ENCODE results near the gene BRCC3.
A peak's percentile ranks its signal among the peaks of the same experiment; 100 is the strongest.

- TF ChIP-seq, protein P1, sequence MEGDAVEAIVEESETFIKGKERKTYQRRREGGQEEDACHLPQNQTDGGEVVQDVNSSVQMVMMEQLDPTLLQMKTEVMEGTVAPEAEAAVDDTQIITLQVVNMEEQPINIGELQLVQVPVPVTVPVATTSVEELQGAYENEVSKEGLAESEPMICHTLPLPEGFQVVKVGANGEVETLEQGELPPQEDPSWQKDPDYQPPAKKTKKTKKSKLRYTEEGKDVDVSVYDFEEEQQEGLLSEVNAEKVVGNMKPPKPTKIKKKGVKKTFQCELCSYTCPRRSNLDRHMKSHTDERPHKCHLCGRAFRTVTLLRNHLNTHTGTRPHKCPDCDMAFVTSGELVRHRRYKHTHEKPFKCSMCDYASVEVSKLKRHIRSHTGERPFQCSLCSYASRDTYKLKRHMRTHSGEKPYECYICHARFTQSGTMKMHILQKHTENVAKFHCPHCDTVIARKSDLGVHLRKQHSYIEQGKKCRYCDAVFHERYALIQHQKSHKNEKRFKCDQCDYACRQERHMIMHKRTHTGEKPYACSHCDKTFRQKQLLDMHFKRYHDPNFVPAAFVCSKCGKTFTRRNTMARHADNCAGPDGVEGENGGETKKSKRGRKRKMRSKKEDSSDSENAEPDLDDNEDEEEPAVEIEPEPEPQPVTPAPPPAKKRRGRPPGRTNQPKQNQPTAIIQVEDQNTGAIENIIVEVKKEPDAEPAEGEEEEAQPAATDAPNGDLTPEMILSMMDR (IDR thresholded peaks at IDR 0.05) = peak; percentile 87
- TF ChIP-seq TCF7L2 (IDR thresholded peaks at IDR 0.05; ENCODE audit: low read depth, low read length) = no peak
- TF ChIP-seq POLR2AphosphoS5 (IDR thresholded peaks at IDR 0.05; ENCODE audit: low read depth, low read length) = no peak
- TF ChIP-seq SIN3A (IDR thresholded peaks at IDR 0.05; ENCODE audit: borderline replicate concordance, insufficient read depth, low read depth, low read length) = no peak
These were observed 14.2 kb upstream of the BRCC3 start for GRCh38 chrX:155056877-155057792.
